H9 (cell line): ENCODE data around the gene ANKRD49. TPM values are rescaled to one million over a fixed set of nuclear protein-coding genes. Genes with fewer than 3 reads are reported as not detected.

Experiments used
- DNase-seq: peaks from one replicate; pipeline ENCODE4 v3.0.0-alpha.2; 2017
- H2AFZ ChIP-seq: one replicate; pipeline ENCODE4 v1.6.1; 2013; ENCODE audit warnings: mild to moderate bottlenecking, low read length, control low read depth, moderate library complexity
- H2AK5ac ChIP-seq: 2 replicates; pipeline ENCODE4 v1.6.1; 2013; ENCODE audit warnings: low read length, control low read depth, mixed read lengths; ENCODE audit not compliant: insufficient read length
- H2BK120ac ChIP-seq: one replicate; pipeline ENCODE4 v1.6.1; 2013; ENCODE audit warnings: low read depth, mild to moderate bottlenecking, low read length, control low read depth, inconsistent platforms; ENCODE audit not compliant: poor library complexity, severe bottlenecking
- H2BK12ac ChIP-seq: 2 replicates; pipeline ENCODE4 v1.6.1; 2013; ENCODE audit warnings: low read length, control low read depth, mixed read lengths, low read depth; ENCODE audit not compliant: insufficient read length
- H2BK15ac ChIP-seq: 2 replicates; pipeline ENCODE4 v1.6.1; 2013; ENCODE audit warnings: low read depth, low read length, control low read depth
- H2BK20ac ChIP-seq: one replicate; pipeline ENCODE4 v1.6.1; 2013; ENCODE audit warnings: low read depth, mild to moderate bottlenecking, low read length, control low read depth, inconsistent platforms; ENCODE audit not compliant: poor library complexity, severe bottlenecking
- H2BK5ac ChIP-seq: 2 replicates; pipeline ENCODE4 v1.6.1; 2013; ENCODE audit warnings: low read length, control low read depth, mixed read lengths; ENCODE audit not compliant: insufficient read length
- H3K14ac ChIP-seq: 2 replicates; pipeline ENCODE4 v1.6.1; 2013; ENCODE audit warnings: low read length, control low read depth; ENCODE audit not compliant: insufficient read depth
- H3K18ac ChIP-seq: 2 replicates; pipeline ENCODE4 v1.6.1; 2013; ENCODE audit warnings: low read depth, mild to moderate bottlenecking, mixed read lengths, low read length, control low read depth; ENCODE audit not compliant: insufficient read length
- H3K23ac ChIP-seq: 2 replicates; pipeline ENCODE4 v1.6.1; 2013; ENCODE audit warnings: low read length, control low read depth, mixed read lengths, low read depth; ENCODE audit not compliant: insufficient read length
- H3K23me2 ChIP-seq: 2 replicates; pipeline ENCODE4 v1.6.1; 2013; ENCODE audit warnings: low read depth, mild to moderate bottlenecking, mixed read lengths, low read length, control low read depth; ENCODE audit not compliant: insufficient read length, poor library complexity, severe bottlenecking
- H3K27ac ChIP-seq: 2 replicates; pipeline ENCODE4 v1.5.1; 2013; ENCODE audit warnings: low read length, control low read depth, mixed read lengths, low read depth; ENCODE audit not compliant: insufficient read length
- H3K27me3 ChIP-seq: 2 replicates; pipeline ENCODE4 v1.6.1; 2013; ENCODE audit warnings: low read length, control low read depth, inconsistent platforms; ENCODE audit not compliant: insufficient read depth
- H3K4ac ChIP-seq: 2 replicates; pipeline ENCODE4 v1.6.1; 2013; ENCODE audit warnings: low read depth, mild to moderate bottlenecking, control low read depth, inconsistent platforms, low read length, moderate library complexity
- H3K4me1 ChIP-seq: 2 replicates; pipeline ENCODE4 v1.6.1; 2013; ENCODE audit warnings: low read length, control low read depth, inconsistent platforms; ENCODE audit not compliant: insufficient read depth
- H3K4me2 ChIP-seq: 2 replicates; pipeline ENCODE4 v1.6.1; 2013; ENCODE audit warnings: low read length, control low read depth, mixed read lengths; ENCODE audit not compliant: insufficient read length, insufficient read depth
- H3K56ac ChIP-seq: 2 replicates; pipeline ENCODE4 v1.6.1; 2013; ENCODE audit warnings: low read depth, mild to moderate bottlenecking, mixed read lengths, low read length, control low read depth; ENCODE audit not compliant: insufficient read length
- H3K79me1 ChIP-seq: 2 replicates; pipeline ENCODE4 v1.6.1; 2013; ENCODE audit warnings: low read depth, mild to moderate bottlenecking, moderate library complexity, low read length, control low read depth, inconsistent platforms; ENCODE audit not compliant: insufficient read depth, poor library complexity, severe bottlenecking
- H3K79me2 ChIP-seq: 2 replicates; pipeline ENCODE4 v1.6.1; 2013; ENCODE audit warnings: low read length, control low read depth, inconsistent platforms; ENCODE audit not compliant: insufficient read depth
- H3K9ac ChIP-seq: 2 replicates; pipeline ENCODE4 v1.6.1; 2013; ENCODE audit warnings: low read length, control low read depth, mixed read lengths; ENCODE audit not compliant: insufficient read length; ENCODE audit errors: extremely low read depth
- H3K9me3 ChIP-seq: one replicate; pipeline ENCODE4 v1.6.1; 2013; ENCODE audit warnings: low read depth, low read length, inconsistent platforms; ENCODE audit not compliant: control insufficient read depth
- H3T11ph ChIP-seq: one replicate; pipeline ENCODE4 v1.6.1; 2013; ENCODE audit warnings: mild to moderate bottlenecking, low read length, control low read depth, inconsistent platforms
- H4K20me1 ChIP-seq: one replicate; pipeline ENCODE4 v1.6.1; 2013; ENCODE audit not compliant: control insufficient read depth, insufficient read length, insufficient read depth
- H4K5ac ChIP-seq: 2 replicates; pipeline ENCODE4 v1.6.1; 2013; ENCODE audit warnings: low read depth, mild to moderate bottlenecking, mixed read lengths, low read length, control low read depth; ENCODE audit not compliant: insufficient read length
- H4K8ac ChIP-seq: replicated peaks from 2 replicates; pipeline ENCODE4 v1.6.1; 2013; ENCODE audit warnings: low read length, control low read depth, mixed read lengths, low read depth; ENCODE audit not compliant: insufficient read length
- H4K91ac ChIP-seq: 2 replicates; pipeline ENCODE4 v1.6.1; 2013; ENCODE audit warnings: low read depth, mild to moderate bottlenecking, moderate library complexity, mixed read lengths, low read length, control low read depth; ENCODE audit not compliant: insufficient read length
- H3K27ac Mint-ChIP-seq, 3 experiments: 2 replicates in 2 of 3; 3 replicates in 1 of 3; pipeline ENCODE4 v1.8.0; 2020 to 2021; ENCODE audit warnings: mixed read lengths in 3 of 3, mild to moderate bottlenecking in 1 of 3, moderate library complexity in 1 of 3
- H3K27me3 Mint-ChIP-seq: 2 replicates; pipeline ENCODE4 v1.8.0; 2021; ENCODE audit warnings: low read depth, mild to moderate bottlenecking, moderate library complexity, mixed read lengths
- H3K36me3 Mint-ChIP-seq, 3 experiments: 2 replicates in 2 of 3; 3 replicates in 1 of 3; pipeline ENCODE4 v1.8.0; 2020 to 2021; ENCODE audit warnings: low read depth in 3 of 3, mixed read lengths in 3 of 3; ENCODE audit not compliant: insufficient read depth in 1 of 3
- H3K4me1 Mint-ChIP-seq, 2 experiments: 2 replicates each; pipeline ENCODE4 v1.8.0; 2020; ENCODE audit warnings: mixed read lengths in 2 of 2
- H3K4me3 Mint-ChIP-seq, 2 experiments: 2 replicates in 1 of 2; 3 replicates in 1 of 2; pipeline ENCODE4 v1.8.0; 2020 to 2021; ENCODE audit warnings: mild to moderate bottlenecking in 2 of 2, mixed read lengths in 2 of 2, moderate library complexity in 1 of 2
- H3K9me3 Mint-ChIP-seq, 2 experiments: 2 replicates in 1 of 2; 3 replicates in 1 of 2; pipeline ENCODE4 v1.8.0; 2020; ENCODE audit warnings: mild to moderate bottlenecking in 2 of 2, mixed read lengths in 2 of 2, moderate library complexity in 1 of 2
- CTCF ChIP-seq: fragments of 200-600 bp; sonication (generic); conservative IDR thresholded peaks from 3 replicates; pipeline ENCODE4 v1.8.0; 2021; ENCODE audit warnings: antibody characterized with exemption, mild to moderate bottlenecking
- WGBS: extraction: QIAGEN DNeasy Blood & Tissue Kit; methylation state at CpG from one replicate; pipeline ENCODE4 v1.1.7; 2013; ENCODE audit warnings: missing lambda C conversion rate, low lambda C conversion rate, mixed read lengths; ENCODE audit not compliant: insufficient read length; ENCODE audit errors: extremely low coverage; 5-methylcytosine and 5-hydroxymethylcytosine counted together
- total RNA-seq: library from RNA; stranded (reverse); gene quantifications from 2 replicates; pipeline ENCODE4 v1.2.1, GENCODE V29; 2021

Gene ANKRD49
- total RNA-seq, 1 experiment from 2014 or later, result 13.8 TPM

GRCh38 chr11:94507485-94507884 is 13.7 kb downstream of the ANKRD49 start:
- no CpG with 5 or more reads among the region's 4 CpGs for WGBS
- Histone ChIP-seq H3K4ac (no peak overlapping the region), H3T11ph (no peak overlapping the region), H2BK120ac (no peak overlapping the region), H3K23ac (no peak overlapping the region), H2AK5ac (no peak overlapping the region), H2AFZ (no peak overlapping the region), H2BK5ac (no peak overlapping the region), H2BK15ac (no peak overlapping the region), H4K20me1 (no peaks in the 10 kb centered on the region), H3K4me2 (no peak overlapping the region), H3K9ac (no peak overlapping the region), H3K27me3 (no peaks in the 10 kb centered on the region; the same call in 1 of the 2 replicates), H2BK20ac (no peak overlapping the region), H3K18ac (no peak overlapping the region), H3K23me2 (peaks cover 7% of the 10 kb centered on the region), H4K91ac (no peak overlapping the region), H3K27ac (no peak overlapping the region), H2BK12ac (no peak overlapping the region), H3K79me1 (no peaks in the 10 kb centered on the region), H4K5ac (no peak overlapping the region), H3K56ac (no peak overlapping the region), H3K79me2 (peaks cover 1% of the 10 kb centered on the region; the same call in 1 of the 2 replicates), H3K14ac (no peak overlapping the region), H3K4me1 (peaks cover 2% of the 10 kb centered on the region; the same call in 1 of the 2 replicates), H3K9me3 (no peaks in the 10 kb centered on the region), H4K8ac (no peak overlapping the region)
- Mint-ChIP-seq H3K4me3 (no peak overlapping the region), H3K9me3 (peaks cover 0 to 5% of the 10 kb centered on the region in 2 experiments; a peak in 2 of 5 replicates), H3K27ac (no peak overlapping the region), H3K36me3 (no peaks in the 10 kb centered on the region), H3K4me1 (peaks cover 6 to 7% of the 10 kb centered on the region in 2 experiments; a peak in 3 of 4 replicates), H3K27me3 (peaks cover 21% of the 10 kb centered on the region)
- DNase-seq, result no peak
- TF ChIP-seq CTCF, result no peak
